ENCODE measurements around the gene CASKIN1. TPM values are rescaled to one million over a fixed set of nuclear protein-coding genes. Genes with fewer than 3 reads are reported as not detected.

Gene CASKIN1
- total RNA-seq, 1 experiment from 2014 or later = 4.5 TPM

GRCh38 chr16:2184962-2185361 is 11.4 kb downstream of the CASKIN1 start:
- intact Hi-C loops (cut with micrococcal nuclease; ENCODE audit: unreplicated experiment) = no loop called here
- CTCF ChIA-PET = no interaction called here
- Histone ChIP-seq H3K27ac (ENCODE audit: low read length) (no peak overlapping the region), H3K27me3 (ENCODE audit: control insufficient read depth, insufficient read depth, low read length) (no peaks in the 10 kb centered on the region), H3K36me3 (ENCODE audit: control insufficient read depth, insufficient read depth, low read length) (no peaks in the 10 kb centered on the region), H3K9me3 (ENCODE audit: control insufficient read depth, insufficient read depth, low read depth, low read length) (no peaks in the 10 kb centered on the region), H3K4me1 (ENCODE audit: control insufficient read depth, insufficient read depth, low read length) (0 out of 2 replicates have a peak, but pooled peaks cover under 1% of the 10 kb centered on the region), H3K4me3 (ENCODE audit: low read depth in 2 of 2, low read length in 2 of 2) (no peak overlapping the region)
- ATAC-seq (no peak), DNase-seq (ENCODE audit: low read depth, low spot score) (no peak)
- POLR2A ChIA-PET = no interaction called here
- TF ChIP-seq POLR2AphosphoS5 (IDR thresholded peaks at IDR 0.05; ENCODE audit: low read depth, low read length) (no peak), SIN3A (IDR thresholded peaks at IDR 0.05; ENCODE audit: borderline replicate concordance, insufficient read depth, low read depth, low read length) (no peak), REST (IDR thresholded peaks at IDR 0.05; ENCODE audit: insufficient read depth in 1 of 2, low read depth in 2 of 2, low read length in 1 of 2) (no peak), TCF7L2 (IDR thresholded peaks at IDR 0.05; ENCODE audit: low read depth, low read length) (no peak)
- TF ChIP-seq, protein P1, sequence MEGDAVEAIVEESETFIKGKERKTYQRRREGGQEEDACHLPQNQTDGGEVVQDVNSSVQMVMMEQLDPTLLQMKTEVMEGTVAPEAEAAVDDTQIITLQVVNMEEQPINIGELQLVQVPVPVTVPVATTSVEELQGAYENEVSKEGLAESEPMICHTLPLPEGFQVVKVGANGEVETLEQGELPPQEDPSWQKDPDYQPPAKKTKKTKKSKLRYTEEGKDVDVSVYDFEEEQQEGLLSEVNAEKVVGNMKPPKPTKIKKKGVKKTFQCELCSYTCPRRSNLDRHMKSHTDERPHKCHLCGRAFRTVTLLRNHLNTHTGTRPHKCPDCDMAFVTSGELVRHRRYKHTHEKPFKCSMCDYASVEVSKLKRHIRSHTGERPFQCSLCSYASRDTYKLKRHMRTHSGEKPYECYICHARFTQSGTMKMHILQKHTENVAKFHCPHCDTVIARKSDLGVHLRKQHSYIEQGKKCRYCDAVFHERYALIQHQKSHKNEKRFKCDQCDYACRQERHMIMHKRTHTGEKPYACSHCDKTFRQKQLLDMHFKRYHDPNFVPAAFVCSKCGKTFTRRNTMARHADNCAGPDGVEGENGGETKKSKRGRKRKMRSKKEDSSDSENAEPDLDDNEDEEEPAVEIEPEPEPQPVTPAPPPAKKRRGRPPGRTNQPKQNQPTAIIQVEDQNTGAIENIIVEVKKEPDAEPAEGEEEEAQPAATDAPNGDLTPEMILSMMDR (IDR thresholded peaks at IDR 0.05) = no peak
- in situ Hi-C loops (cut with HindIII; ENCODE audit: low pct_unique_long_range_greater_than_20kb, low sequenced_read_pairs) = no loop called here
- no TSS peak for BruUV-seq (replicated peaks)

GRCh38 chr16:2184346-2184745 is 12.1 kb downstream of the CASKIN1 start:
- DNase-seq (ENCODE audit: low read depth, low spot score) (no peak), ATAC-seq (no peak)
- BruUV-seq (replicated peaks) = no TSS peak
- Histone ChIP-seq H3K27ac (ENCODE audit: low read length) (no peak overlapping the region), H3K4me1 (ENCODE audit: control insufficient read depth, insufficient read depth, low read length) (no peaks in the 10 kb centered on the region), H3K36me3 (ENCODE audit: control insufficient read depth, insufficient read depth, low read length) (no peaks in the 10 kb centered on the region), H3K4me3 (ENCODE audit: low read depth in 2 of 2, low read length in 2 of 2) (no peak overlapping the region), H3K27me3 (ENCODE audit: control insufficient read depth, insufficient read depth, low read length) (no peaks in the 10 kb centered on the region), H3K9me3 (ENCODE audit: control insufficient read depth, insufficient read depth, low read depth, low read length) (no peaks in the 10 kb centered on the region)
- POLR2A ChIA-PET = no interaction called here
- CTCF ChIA-PET = no interaction called here
- in situ Hi-C loops (cut with HindIII; ENCODE audit: low pct_unique_long_range_greater_than_20kb, low sequenced_read_pairs) (no loop called here), intact Hi-C loops (cut with micrococcal nuclease; ENCODE audit: unreplicated experiment) (no loop called here)
- TF ChIP-seq, protein P1 (IDR thresholded peaks at IDR 0.05) = no peak
- no peak for TF ChIP-seq REST (IDR thresholded peaks at IDR 0.05; ENCODE audit: insufficient read depth in 1 of 2, low read depth in 2 of 2, low read length in 1 of 2)
- TF ChIP-seq TCF7L2 (IDR thresholded peaks at IDR 0.05; ENCODE audit: low read depth, low read length) = no peak
- no peak for TF ChIP-seq SIN3A (IDR thresholded peaks at IDR 0.05; ENCODE audit: borderline replicate concordance, insufficient read depth, low read depth, low read length)
- no peak for TF ChIP-seq POLR2AphosphoS5 (IDR thresholded peaks at IDR 0.05; ENCODE audit: low read depth, low read length)

Data from Panc1 (cell line).